HCT116 (cell line): Measurements from ENCODE around the gene PTPN4. TPM values are rescaled to one million over a fixed set of nuclear protein-coding genes. Genes with fewer than 3 reads are reported as not detected.
"Not testable (repeated sequence)": the region's sequence is repeated elsewhere in the genome, so short reads cannot be mapped to it uniquely, and the experiment has no call there.

ENCODE experiments used
- ATAC-seq: fragments of 200-7000 bp; cut with Tn5 transposase; 2 replicates; pipeline ENCODE4 v1.9.1; 2020; ENCODE audit warnings: mild to moderate bottlenecking, moderate library complexity
- BruUV-seq: library from RNA; stranded (reverse); fragments of 400-500 nt; replicated peaks from 2 replicates; lab custom pipeline; 2021; lab: Mats Ljungman, UMichigan
- CTCF ChIA-PET: fragments of 300-600 bp; sonication (Branson Sonifier 250); formaldehyde crosslinking; loops from one replicate; lab custom pipeline; 2021; ENCODE audit warnings: antibody characterized with exemption; lab: Charles Lee
- POLR2A ChIA-PET: fragments of 300-600, 350-600 bp; sonication (Branson Sonifier 250); formaldehyde crosslinking; loops from one replicate; lab custom pipeline; 2021; ENCODE audit warnings: antibody characterized with exemption; lab: Charles Lee
- RAD21 ChIA-PET, 2 experiments: fragments of 300-600 bp; sonication (Branson Sonifier 250); formaldehyde crosslinking; loops; one replicate each; lab custom pipeline; 2023; ENCODE audit warnings: low total read pairs in 2 of 2; ENCODE audit not compliant: uncharacterized antibody in 2 of 2, unreplicated experiment in 2 of 2, low non-redundant PET in 1 of 2; lab: Charles Lee
- DNase-seq: peaks from one replicate; pipeline ENCODE4 v3.0.0-alpha.2; 2010; ENCODE audit warnings: low read depth, low spot score
- H2AFZ ChIP-seq: fragments of 200-600 bp; shearing (Covaris generic), sonication (generic); 2 replicates; pipeline ENCODE4 v1.6.1; 2017; ENCODE audit warnings: low read depth, mixed run types, mixed read lengths, antibody characterized with exemption, low read length; ENCODE audit not compliant: poor library complexity, severe bottlenecking
- H3K27ac ChIP-seq: 2 replicates; pipeline ENCODE4 v1.5.1; 2012; ENCODE audit warnings: low read depth, low read length
- H3K27me3 ChIP-seq: fragments of 200-600 bp; sonication (generic); 2 replicates; pipeline ENCODE4 v1.6.1; 2016; ENCODE audit warnings: mixed run types, low read length, mixed read lengths; ENCODE audit not compliant: insufficient read depth
- H3K36me3 ChIP-seq, 2 experiments: fragments of 200-500 bp in 1 of 2; fragments of 200-600 bp in 1 of 2; sonication (Bioruptor generic) in 1 of 2; sonication (generic) in 1 of 2; 2 replicates each; pipeline versions ENCODE4 v1.5.1 to v1.6.1; 2014 to 2016; ENCODE audit warnings: low read length in 2 of 2, inconsistent platforms in 1 of 2, mixed read lengths in 1 of 2, mixed run types in 1 of 2; ENCODE audit not compliant: insufficient read depth in 2 of 2, control insufficient read depth in 1 of 2
- H3K4me1 ChIP-seq, 2 experiments: fragments of 200-600 bp in 1 of 2; sonication (generic) in 1 of 2; 2 replicates each; pipeline versions ENCODE4 v1.5.1 to v1.6.1; 2012 to 2017; ENCODE audit warnings: low read length in 2 of 2, inconsistent platforms in 1 of 2, mild to moderate bottlenecking in 1 of 2, mixed read lengths in 1 of 2, mixed run types in 1 of 2, moderate library complexity in 1 of 2; ENCODE audit not compliant: insufficient read depth in 2 of 2, control insufficient read depth in 1 of 2
- H3K4me2 ChIP-seq: fragments of 200-600 bp; sonication (generic); 2 replicates; pipeline ENCODE4 v1.6.1; 2017; ENCODE audit warnings: mixed run types, low read length, mixed read lengths
- H3K4me3 ChIP-seq, 2 experiments: fragments of 200-600 bp in 1 of 2; sonication (generic) in 1 of 2; replicated peaks in 1 of 2; 2 replicates each; pipeline ENCODE4 v1.5.1; 2011 to 2016; ENCODE audit warnings: low read length in 2 of 2, control low read depth in 1 of 2, low read depth in 1 of 2, mild to moderate bottlenecking in 1 of 2, mixed read lengths in 1 of 2, mixed run types in 1 of 2
- H3K79me2 ChIP-seq: fragments of 200-600 bp; sonication (generic); 2 replicates; pipeline ENCODE4 v1.6.1; 2017; ENCODE audit warnings: mild to moderate bottlenecking, mixed run types, low read length, moderate library complexity, mixed read lengths; ENCODE audit not compliant: insufficient read depth
- H3K9ac ChIP-seq: fragments of 200-600 bp; sonication (generic); 2 replicates; pipeline ENCODE4 v1.6.1; 2016; ENCODE audit warnings: low read length, mixed read lengths
- H3K9me2 ChIP-seq: fragments of 200-600 bp; sonication (generic), shearing (Covaris generic); 2 replicates; pipeline ENCODE4 v1.6.1; 2017; ENCODE audit warnings: mixed run types, mild to moderate bottlenecking, moderate library complexity; ENCODE audit not compliant: insufficient read depth
- H3K9me3 ChIP-seq, 2 experiments: fragments of 200-500 bp in 1 of 2; fragments of 200-600 bp in 1 of 2; sonication (Bioruptor generic) in 1 of 2; sonication (generic) in 1 of 2; 2 replicates each; pipeline ENCODE4 v1.6.1; 2014 to 2017; ENCODE audit warnings: low read length in 2 of 2, mixed read lengths in 2 of 2, inconsistent platforms in 1 of 2, low read depth in 1 of 2, mild to moderate bottlenecking in 1 of 2, mixed run types in 1 of 2, moderate library complexity in 1 of 2; ENCODE audit not compliant: control insufficient read depth in 1 of 2, insufficient read depth in 1 of 2
- H4K20me1 ChIP-seq: fragments of 200-600 bp; sonication (generic), shearing (Covaris generic); 2 replicates; pipeline ENCODE4 v1.6.1; 2017; ENCODE audit warnings: mixed run types, mild to moderate bottlenecking, moderate library complexity; ENCODE audit not compliant: insufficient read depth
- CEBPB ChIP-seq: IDR thresholded peaks from 2 replicates; pipeline ENCODE4 v1.6.1; 2012; ENCODE audit warnings: low read depth
- EZH2 ChIP-seq: fragments of 200-600 bp; sonication (generic); IDR thresholded peaks from 2 replicates; pipeline ENCODE4 v1.6.1; 2017; ENCODE audit warnings: antibody characterized with exemption, mixed run types
- EZH2phosphoT487 ChIP-seq: fragments of 200-600 bp; IDR thresholded peaks from 2 replicates; pipeline ENCODE4 v1.6.1; 2018; ENCODE audit warnings: antibody characterized with exemption, borderline replicate concordance
- POLR2AphosphoS5 ChIP-seq: IDR thresholded peaks from 2 replicates; pipeline ENCODE4 v1.6.1; 2011; ENCODE audit warnings: mild to moderate bottlenecking, low read depth, low read length, moderate library complexity
- SIN3A ChIP-seq: IDR thresholded peaks from 2 replicates; pipeline ENCODE4 v1.6.1; 2012; ENCODE audit warnings: low read depth
- YY1 ChIP-seq: IDR thresholded peaks from 2 replicates; pipeline ENCODE4 v1.6.1; 2011; ENCODE audit warnings: low read length, low read depth, moderate library complexity, mild to moderate bottlenecking; ENCODE audit not compliant: insufficient replicate concordance; ENCODE audit errors: extremely low read depth
- ZFX ChIP-seq: fragments of 450-650 bp; IDR thresholded peaks from 2 replicates; pipeline ENCODE4 v1.6.1; 2017
- intact Hi-C: fragments of 100-400 bp; cut with micrococcal nuclease; formaldehyde crosslinking; loops from 2 replicates; pipeline ENCODE4 v1.10.0; 2022
- total RNA-seq: library from RNA; stranded (reverse); gene quantifications from one replicate; pipeline ENCODE4 v1.2.1, GENCODE V29; 2021; ENCODE audit not compliant: unreplicated experiment
- TF ChIP-seq, protein P1 (sequence below): IDR thresholded peaks from 2 replicates; pipeline ENCODE4 v1.6.1; 2012; ENCODE audit warnings: low read depth

Gene PTPN4
- total RNA-seq, 1 experiment from 2014 or later: 38.4 TPM

DNA sequence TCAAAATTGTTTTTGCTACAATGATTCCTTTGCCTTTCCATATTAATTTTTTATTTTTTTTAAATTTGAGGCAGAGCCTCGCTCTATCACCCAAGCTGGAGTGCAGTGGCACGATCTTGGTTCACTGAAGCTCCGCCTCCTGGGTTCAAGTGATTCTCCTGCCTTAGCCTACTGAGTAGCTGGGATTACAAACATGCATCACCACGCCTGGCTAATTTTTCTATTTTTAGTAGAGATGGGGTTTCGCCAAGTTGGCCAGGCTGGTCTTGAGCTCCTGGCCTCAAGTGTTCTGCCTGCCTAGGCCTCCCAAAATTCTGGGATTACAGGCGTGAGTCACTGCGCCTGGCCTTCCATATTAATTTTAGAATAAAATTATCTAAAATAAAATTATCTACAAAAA, 41.3 kb downstream of the PTPN4 start:
- intact Hi-C loops: no loop called here
- no peak overlapping the region for H3K4me3 ChIP-seq
- ChIA-PET CTCF (no interaction called here), RAD21 (no interaction called here), POLR2A (no interaction called here)
- H3K9ac ChIP-seq: no peak overlapping the region
- H3K9me2 ChIP-seq: no peaks in the 10 kb centered on the region
- peaks cover 47% of the 10 kb centered on the region for H3K79me2 ChIP-seq
- H3K4me2 ChIP-seq: no peak overlapping the region
- no TSS peak for BruUV-seq
- TF ChIP-seq EZH2: no peak
- TF ChIP-seq YY1: no peak
- TF ChIP-seq, protein P1, sequence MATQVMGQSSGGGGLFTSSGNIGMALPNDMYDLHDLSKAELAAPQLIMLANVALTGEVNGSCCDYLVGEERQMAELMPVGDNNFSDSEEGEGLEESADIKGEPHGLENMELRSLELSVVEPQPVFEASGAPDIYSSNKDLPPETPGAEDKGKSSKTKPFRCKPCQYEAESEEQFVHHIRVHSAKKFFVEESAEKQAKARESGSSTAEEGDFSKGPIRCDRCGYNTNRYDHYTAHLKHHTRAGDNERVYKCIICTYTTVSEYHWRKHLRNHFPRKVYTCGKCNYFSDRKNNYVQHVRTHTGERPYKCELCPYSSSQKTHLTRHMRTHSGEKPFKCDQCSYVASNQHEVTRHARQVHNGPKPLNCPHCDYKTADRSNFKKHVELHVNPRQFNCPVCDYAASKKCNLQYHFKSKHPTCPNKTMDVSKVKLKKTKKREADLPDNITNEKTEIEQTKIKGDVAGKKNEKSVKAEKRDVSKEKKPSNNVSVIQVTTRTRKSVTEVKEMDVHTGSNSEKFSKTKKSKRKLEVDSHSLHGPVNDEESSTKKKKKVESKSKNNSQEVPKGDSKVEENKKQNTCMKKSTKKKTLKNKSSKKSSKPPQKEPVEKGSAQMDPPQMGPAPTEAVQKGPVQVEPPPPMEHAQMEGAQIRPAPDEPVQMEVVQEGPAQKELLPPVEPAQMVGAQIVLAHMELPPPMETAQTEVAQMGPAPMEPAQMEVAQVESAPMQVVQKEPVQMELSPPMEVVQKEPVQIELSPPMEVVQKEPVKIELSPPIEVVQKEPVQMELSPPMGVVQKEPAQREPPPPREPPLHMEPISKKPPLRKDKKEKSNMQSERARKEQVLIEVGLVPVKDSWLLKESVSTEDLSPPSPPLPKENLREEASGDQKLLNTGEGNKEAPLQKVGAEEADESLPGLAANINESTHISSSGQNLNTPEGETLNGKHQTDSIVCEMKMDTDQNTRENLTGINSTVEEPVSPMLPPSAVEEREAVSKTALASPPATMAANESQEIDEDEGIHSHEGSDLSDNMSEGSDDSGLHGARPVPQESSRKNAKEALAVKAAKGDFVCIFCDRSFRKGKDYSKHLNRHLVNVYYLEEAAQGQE: no peak
- TF ChIP-seq ZFX: no peak
- no peak for TF ChIP-seq SIN3A
- TF ChIP-seq POLR2AphosphoS5: no peak
- TF ChIP-seq CEBPB: no peak
- no peak for TF ChIP-seq EZH2phosphoT487
- H4K20me1 ChIP-seq: peaks cover 3% of the 10 kb centered on the region; the same call in 1 of the 2 replicates
- no peak overlapping the region for H3K27ac ChIP-seq
- no peaks in the 10 kb centered on the region for H3K9me3 ChIP-seq
- DNase-seq: no peak
- H3K36me3 ChIP-seq: no peaks in the 10 kb centered on the region
- no peak overlapping the region for H2AFZ ChIP-seq
- ATAC-seq: no peak
- H3K4me1 ChIP-seq: no peaks in the 10 kb centered on the region
- no peaks in the 10 kb centered on the region for H3K27me3 ChIP-seq

DNA sequence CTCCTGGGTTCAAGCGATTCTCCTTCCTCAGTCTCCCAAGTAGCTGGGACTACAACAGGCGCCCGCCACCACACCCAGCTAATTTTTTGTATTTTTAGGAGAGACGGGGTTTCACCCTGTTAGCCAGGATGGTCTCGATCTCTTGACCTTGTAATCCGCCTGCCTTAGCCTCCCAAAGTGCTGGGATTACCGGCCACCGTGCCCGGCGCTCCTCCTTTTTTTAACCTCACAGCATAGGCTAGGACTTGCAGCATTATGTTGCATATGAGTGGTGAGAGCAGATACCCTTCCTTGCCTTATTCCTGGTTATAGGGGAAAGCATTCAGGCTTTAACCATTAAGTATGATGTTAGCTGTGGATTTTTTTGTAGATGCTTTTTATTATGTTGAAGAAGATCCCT, 42.3 kb downstream of the PTPN4 start:
- intact Hi-C loops, H2AFZ ChIP-seq, H3K36me3 ChIP-seq, RAD21 ChIA-PET, H3K9me2 ChIP-seq, H3K27ac ChIP-seq, CTCF ChIA-PET, H3K9me3 ChIP-seq, H3K4me3 ChIP-seq, BruUV-seq, H3K4me1 ChIP-seq, H4K20me1 ChIP-seq, POLR2A ChIA-PET, H3K27me3 ChIP-seq, ATAC-seq, H3K9ac ChIP-seq, H3K4me2 ChIP-seq, DNase-seq: not testable (repeated sequence)
- peaks cover 37% of the 10 kb centered on the region for H3K79me2 ChIP-seq
